ENCODE results near the gene UST.

GRCh38 chr6:148983966-148984365 lies 237.1 kb downstream of the UST start:
- TF ChIP-seq CTCF (IDR thresholded peaks at IDR 0.05) (no peak), POLR2A (IDR thresholded peaks at IDR 0.05) (no peak)
